Esophagus muscularis mucosa (tissue), 4 donors: ENCODE results near the gene STK4. TPM values are rescaled to one million over a fixed set of nuclear protein-coding genes. Genes with fewer than 3 reads are reported as not detected.

Source experiments
- DNase-seq: peaks from one replicate; pipeline ENCODE4 v3.0.0-alpha.2; 2017; ENCODE audit errors: extremely low spot score
- H3K27ac ChIP-seq, 4 donors: fragments of 200-600 bp; sonication (generic); replicated peaks in 1 of 4; 1 replicate in 3 of 4; 2 replicates in 1 of 4; pipeline ENCODE4 v1.5.1; 2016 to 2019; ENCODE audit warnings: mild to moderate bottlenecking in 1 of 4
- H3K27me3 ChIP-seq, 4 donors: fragments of 200-600 bp; sonication (generic); one replicate each; pipeline versions ENCODE4 v1.5.1 to v1.6.0; 2016 to 2019
- H3K36me3 ChIP-seq, 4 donors: fragments of 200-600 bp; sonication (generic); one replicate each; pipeline ENCODE4 v1.5.1; 2016 to 2019
- H3K4me1 ChIP-seq, 4 donors: fragments of 200-600 bp; sonication (generic); one replicate each; pipeline ENCODE4 v1.5.1; 2016 to 2019
- H3K4me3 ChIP-seq, 4 donors: fragments of 200-600 bp; sonication (generic); 1 replicate in 2 of 4; 2 replicates in 2 of 4; pipeline ENCODE4 v1.5.1; 2016 to 2019; ENCODE audit warnings: mild to moderate bottlenecking in 4 of 4, moderate library complexity in 1 of 4
- H3K9me3 ChIP-seq, 4 donors: fragments of 200-600 bp; sonication (generic); 1 replicate in 3 of 4; 2 replicates in 1 of 4; pipeline ENCODE4 v1.5.1; 2016 to 2019
- CTCF ChIP-seq, 3 experiments: fragments of 200-600 bp in 2 of 3; fragments of 450-650 bp in 1 of 3; sonication (generic) in 2 of 3; IDR thresholded peaks; one replicate each; pipeline ENCODE4 v1.5.1; 2017 to 2019; ENCODE audit warnings: antibody characterized with exemption in 3 of 3, mild to moderate bottlenecking in 2 of 3, moderate library complexity in 1 of 3
- EP300 ChIP-seq: sonication (generic); formaldehyde crosslinking; IDR thresholded peaks from one replicate; pipeline ENCODE4 v1.6.1; 2017; ENCODE audit warnings: antibody characterized with exemption
- POLR2A ChIP-seq: fragments of 450-650 bp; IDR thresholded peaks from one replicate; pipeline ENCODE4 v1.6.1; 2017; ENCODE audit warnings: antibody characterized with exemption, moderate library complexity, mild to moderate bottlenecking, low read depth
- POLR2AphosphoS5 ChIP-seq, 2 donors: sonication (generic); formaldehyde crosslinking; IDR thresholded peaks; one replicate each; pipeline ENCODE4 v1.6.1; 2017; ENCODE audit warnings: antibody characterized with exemption in 2 of 2
- WGBS: methylation state at CpG from one replicate; pipeline ENCODE4 v1.1.5; 2018; 5-methylcytosine and 5-hydroxymethylcytosine counted together
- intact Hi-C: fragments of 100-400 bp; cut with DNase I; formaldehyde crosslinking; loops from one replicate; pipeline ENCODE4 v1.15.1; 2023
- total RNA-seq, 4 donors: library from RNA; depleted of rRNA; stranded (reverse); fragments of >200 nt; gene quantifications; one replicate each; pipeline versions ENCODE4 v1.1.0 to v1.2.1, GENCODE V29; 2016

STK4 gene
- total RNA-seq, 4 donors from 2014 or later = 26.0 to 31.6 (median 27.7) TPM

- H3K4me3 ChIP-seq = no peak overlapping the region
- WGBS = 92% methylated on average over 2 of the region's 2 CpGs
- TF ChIP-seq EP300 = no peak
- no peak for TF ChIP-seq POLR2AphosphoS5 (IDR thresholded peaks at IDR 0.05)
- no peak for TF ChIP-seq POLR2A
- no peak for TF ChIP-seq CTCF (IDR thresholded peaks at IDR 0.05)
- intact Hi-C loops = no loop called here
- H3K4me1 ChIP-seq = peaks cover 0 to 7% (median 6%) of the 10 kb centered on the region in 4 donors
- no peak for DNase-seq
- no peaks in the 10 kb centered on the region for H3K36me3 ChIP-seq
- peaks cover 0 to 5% (median 0%) of the 10 kb centered on the region in 4 donors for H3K9me3 ChIP-seq
- no peak overlapping the region for H3K27ac ChIP-seq
- H3K27me3 ChIP-seq = peaks cover 0 to 54% (median 7%) of the 10 kb centered on the region in 4 donors
Measured at GRCh38 chr20:45105317-45105716, 139.0 kb downstream of the STK4 start.

- TF ChIP-seq POLR2AphosphoS5 (IDR thresholded peaks at IDR 0.05) (no peak), EP300 (no peak), POLR2A (no peak), CTCF (IDR thresholded peaks at IDR 0.05) (no peak)
- H3K4me3 ChIP-seq = no peak overlapping the region
- no peak overlapping the region for H3K27ac ChIP-seq
- H3K9me3 ChIP-seq = no peaks in the 10 kb centered on the region
- WGBS = 86% methylated on average over 8 of the region's 8 CpGs
- no peaks in the 10 kb centered on the region for H3K36me3 ChIP-seq
- DNase-seq = peak; percentile 72
- no peaks in the 10 kb centered on the region for H3K4me1 ChIP-seq
- intact Hi-C loops = no loop called here
- H3K27me3 ChIP-seq = peaks cover 0 to 48% (median 0%) of the 10 kb centered on the region in 4 donors
Measured at GRCh38 chr20:45109634-45110033, 143.3 kb downstream of the STK4 start.

GRCh38 chr20:45110301-45110700 is 144.0 kb downstream of the STK4 start:
- TF ChIP-seq CTCF (IDR thresholded peaks at IDR 0.05) = no peak
- no peak for TF ChIP-seq EP300
- TF ChIP-seq POLR2A = no peak
- no peak for TF ChIP-seq POLR2AphosphoS5 (IDR thresholded peaks at IDR 0.05)
- Histone ChIP-seq H3K4me3 (no peak overlapping the region), H3K27me3 (peaks cover 0 to 54% (median 0%) of the 10 kb centered on the region in 4 donors), H3K27ac (no peak overlapping the region), H3K4me1 (no peaks in the 10 kb centered on the region), H3K9me3 (no peaks in the 10 kb centered on the region), H3K36me3 (no peaks in the 10 kb centered on the region)
- WGBS = 75% methylated on average over 4 of the region's 11 CpGs
- no peak for DNase-seq
- intact Hi-C loops = no loop called here

GRCh38 chr20:45111285-45111684 is 145.0 kb downstream of the STK4 start:
- WGBS = 84% methylated on average over 11 of the region's 11 CpGs
- H3K36me3 ChIP-seq = no peaks in the 10 kb centered on the region
- H3K27me3 ChIP-seq = peaks cover 0 to 59% (median 0%) of the 10 kb centered on the region in 4 donors
- H3K4me1 ChIP-seq = no peaks in the 10 kb centered on the region
- no peaks in the 10 kb centered on the region for H3K9me3 ChIP-seq
- no peak overlapping the region for H3K27ac ChIP-seq
- intact Hi-C loops = no loop called here
- DNase-seq = no peak
- no peak overlapping the region for H3K4me3 ChIP-seq
- no peak for TF ChIP-seq POLR2AphosphoS5 (IDR thresholded peaks at IDR 0.05)
- no peak for TF ChIP-seq POLR2A
- TF ChIP-seq EP300 = no peak
- TF ChIP-seq CTCF (IDR thresholded peaks at IDR 0.05) = no peak
